Thoracic aorta (tissue), 2 donors: ENCODE results near the gene TPBGL. TPM values are rescaled to one million over a fixed set of nuclear protein-coding genes. Genes with fewer than 3 reads are reported as not detected.
A peak's percentile ranks its signal among the peaks of the same experiment; 100 is the strongest.

Source experiments
- ATAC-seq: fragments of 150-250 bp; one replicate; pipeline ENCODE4 v1.8.0; 2017; ENCODE audit warnings: low read depth; ENCODE audit not compliant: insufficient number of reproducible peaks, low FRiP score
- DNase-seq: peaks from one replicate; pipeline ENCODE4 v3.0.0-alpha.2; 2020; ENCODE audit warnings: low spot score
- H3K27ac ChIP-seq, 2 donors: fragments of 200-600 bp; sonication (generic); 1 replicate in 1 of 2; 2 replicates in 1 of 2; pipeline ENCODE4 v1.5.1; 2016; ENCODE audit warnings: mild to moderate bottlenecking in 2 of 2, moderate library complexity in 2 of 2
- H3K27me3 ChIP-seq: fragments of 200-600 bp; sonication (generic); replicated peaks from 2 replicates; pipeline ENCODE4 v1.6.0; 2016; ENCODE audit warnings: mild to moderate bottlenecking; ENCODE audit not compliant: insufficient read depth
- H3K36me3 ChIP-seq: fragments of 200-600 bp; sonication (generic); one replicate; pipeline ENCODE4 v1.5.1; 2016
- H3K4me1 ChIP-seq, 2 donors: fragments of 200-600 bp; sonication (generic); 1 replicate in 1 of 2; 2 replicates in 1 of 2; pipeline versions ENCODE4 v1.5.1 to v1.6.0; 2016; ENCODE audit warnings: low read depth in 2 of 2, mild to moderate bottlenecking in 1 of 2; ENCODE audit not compliant: control insufficient read depth in 1 of 2
- H3K4me3 ChIP-seq: fragments of 200-600 bp; sonication (generic); 2 replicates; pipeline ENCODE4 v1.5.1; 2016; ENCODE audit warnings: mild to moderate bottlenecking
- H3K9me3 ChIP-seq: fragments of 200-600 bp; sonication (generic); 2 replicates; pipeline ENCODE4 v1.5.1; 2016
- total RNA-seq, 2 donors: library from RNA; depleted of rRNA; stranded (reverse); fragments of >200 nt; gene quantifications; one replicate each; pipeline versions ENCODE4 v1.1.0 to v1.2.3, GENCODE V29; 2016
- TF ChIP-seq, protein P1 (sequence below): fragments of 200-600 bp; sonication (generic); IDR thresholded peaks from one replicate; pipeline ENCODE4 v1.5.1; 2019; ENCODE audit warnings: antibody characterized with exemption

TPBGL gene
- total RNA-seq, 2 donors from 2014 or later = 0.21 TPM; not detected in 1

DNA sequence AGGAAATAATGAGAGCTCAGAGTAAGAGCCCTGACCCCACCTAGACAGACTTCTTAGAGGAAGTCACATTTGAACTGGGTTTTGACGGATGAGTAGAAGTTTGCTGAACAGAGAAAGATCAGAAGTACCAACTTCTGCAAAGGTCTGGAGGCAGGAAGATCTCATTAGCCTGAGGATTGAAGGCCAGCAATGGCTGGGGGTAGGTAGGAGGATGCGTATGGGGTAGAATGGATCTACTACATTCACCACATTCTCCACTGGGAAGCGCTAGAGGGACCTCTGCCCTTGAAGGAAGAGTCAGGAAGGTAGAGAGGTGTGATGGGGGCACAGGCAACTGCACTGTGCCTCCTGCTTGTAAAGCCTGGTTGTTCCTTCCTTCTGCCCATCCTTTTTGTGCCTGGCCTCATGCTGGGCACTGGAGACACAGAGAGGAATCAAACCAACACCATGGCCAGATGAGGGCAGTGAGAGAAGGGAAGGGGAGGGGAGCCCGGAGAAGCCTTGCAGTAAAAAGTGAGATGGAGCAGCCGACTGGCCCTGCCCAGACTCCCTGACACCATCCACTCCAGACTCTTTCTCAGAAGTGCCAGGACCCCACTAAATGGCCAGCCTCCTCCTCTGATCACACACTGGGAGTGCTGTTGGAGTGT is 4.9 kb downstream of the TPBGL start:
- no peaks in the 10 kb centered on the region for H3K36me3 ChIP-seq
- TF ChIP-seq, protein P1, sequence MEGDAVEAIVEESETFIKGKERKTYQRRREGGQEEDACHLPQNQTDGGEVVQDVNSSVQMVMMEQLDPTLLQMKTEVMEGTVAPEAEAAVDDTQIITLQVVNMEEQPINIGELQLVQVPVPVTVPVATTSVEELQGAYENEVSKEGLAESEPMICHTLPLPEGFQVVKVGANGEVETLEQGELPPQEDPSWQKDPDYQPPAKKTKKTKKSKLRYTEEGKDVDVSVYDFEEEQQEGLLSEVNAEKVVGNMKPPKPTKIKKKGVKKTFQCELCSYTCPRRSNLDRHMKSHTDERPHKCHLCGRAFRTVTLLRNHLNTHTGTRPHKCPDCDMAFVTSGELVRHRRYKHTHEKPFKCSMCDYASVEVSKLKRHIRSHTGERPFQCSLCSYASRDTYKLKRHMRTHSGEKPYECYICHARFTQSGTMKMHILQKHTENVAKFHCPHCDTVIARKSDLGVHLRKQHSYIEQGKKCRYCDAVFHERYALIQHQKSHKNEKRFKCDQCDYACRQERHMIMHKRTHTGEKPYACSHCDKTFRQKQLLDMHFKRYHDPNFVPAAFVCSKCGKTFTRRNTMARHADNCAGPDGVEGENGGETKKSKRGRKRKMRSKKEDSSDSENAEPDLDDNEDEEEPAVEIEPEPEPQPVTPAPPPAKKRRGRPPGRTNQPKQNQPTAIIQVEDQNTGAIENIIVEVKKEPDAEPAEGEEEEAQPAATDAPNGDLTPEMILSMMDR = no peak
- DNase-seq (no peak), ATAC-seq (no peak)
- H3K4me3 ChIP-seq = no peak overlapping the region
- no peak overlapping the region for H3K27ac ChIP-seq
- H3K4me1 ChIP-seq = peaks cover 4 to 19% of the 10 kb centered on the region in 2 donors
- H3K9me3 ChIP-seq = no peaks in the 10 kb centered on the region
- H3K27me3 ChIP-seq = peaks cover 1% of the 10 kb centered on the region

GRCh38 chr11:75246006-75246670 is 5.6 kb downstream of the TPBGL start:
- H3K27ac ChIP-seq = no peak overlapping the region
- no peak for ATAC-seq
- TF ChIP-seq, protein P1 = no peak
- DNase-seq = no peak
- peaks cover 2 to 13% of the 10 kb centered on the region in 2 donors for H3K4me1 ChIP-seq
- no peaks in the 10 kb centered on the region for H3K36me3 ChIP-seq
- no peaks in the 10 kb centered on the region for H3K9me3 ChIP-seq
- no peak overlapping the region for H3K4me3 ChIP-seq
- H3K27me3 ChIP-seq = no peaks in the 10 kb centered on the region

DNA sequence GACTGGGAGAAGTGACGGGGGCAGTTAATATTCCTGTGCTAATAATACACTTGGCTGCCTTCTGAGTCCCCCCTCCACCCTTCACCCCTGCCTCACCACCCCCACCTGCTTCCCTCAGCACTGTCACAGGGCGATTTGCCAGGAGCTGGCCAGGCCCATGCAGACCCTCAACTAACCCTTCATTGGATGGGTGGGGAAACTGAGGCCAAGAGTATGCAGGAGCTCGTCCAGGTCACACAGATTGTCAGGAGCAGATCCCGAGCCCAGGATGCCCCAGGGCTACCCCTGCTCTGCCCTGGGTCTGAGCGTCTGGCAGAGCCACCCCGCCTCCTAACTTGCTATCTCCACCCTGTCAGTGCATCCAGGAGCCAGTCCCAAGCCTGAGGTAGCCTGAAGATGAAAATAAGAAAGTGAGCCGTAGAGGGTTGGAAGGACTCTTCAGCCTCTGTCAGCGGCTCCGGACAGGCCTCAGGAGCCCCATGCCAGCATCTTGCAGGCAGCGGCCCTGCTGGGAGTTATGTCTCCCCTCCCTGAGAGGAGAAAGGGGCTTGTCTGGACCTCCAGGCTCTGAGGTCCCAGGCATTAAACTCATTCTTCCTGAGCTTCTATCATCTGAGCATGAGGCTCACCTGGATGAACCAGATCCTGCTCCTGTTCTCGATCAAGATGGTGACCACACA is 6.2 kb downstream of the TPBGL start:
- H3K27ac ChIP-seq = no peak overlapping the region
- no peaks in the 10 kb centered on the region for H3K36me3 ChIP-seq
- H3K4me3 ChIP-seq = no peak overlapping the region
- TF ChIP-seq, protein P1 = no peak
- H3K4me1 ChIP-seq = peaks cover 2 to 10% of the 10 kb centered on the region in 2 donors
- H3K27me3 ChIP-seq = no peaks in the 10 kb centered on the region
- ATAC-seq (no peak), DNase-seq (no peak)
- H3K9me3 ChIP-seq = no peaks in the 10 kb centered on the region

GRCh38 chr11:75248924-75249256 is 8.3 kb downstream of the TPBGL start:
- no peak for ATAC-seq
- Histone ChIP-seq H3K9me3 (peaks cover 6% of the 10 kb centered on the region), H3K4me1 (peaks cover 0 to 4% of the 10 kb centered on the region in 2 donors)

GRCh38 chr11:75249704-75250103 is 9.1 kb downstream of the TPBGL start:
- H3K4me3 ChIP-seq = no peak overlapping the region
- no peak overlapping the region for H3K27ac ChIP-seq
- TF ChIP-seq, protein P1 = no peak
- ATAC-seq (no peak), DNase-seq (no peak)
- H3K9me3 ChIP-seq = peaks cover 6% of the 10 kb centered on the region
- peaks cover 0 to 4% of the 10 kb centered on the region in 2 donors for H3K4me1 ChIP-seq
- H3K27me3 ChIP-seq = no peaks in the 10 kb centered on the region
- no peaks in the 10 kb centered on the region for H3K36me3 ChIP-seq

More at GRCh38 chr11:75248924-75249256, 8.3 kb downstream of the TPBGL start:
- TF ChIP-seq, protein P1 = peak; percentile 16
- DNase-seq = no peak
- Histone ChIP-seq H3K27ac (no peak overlapping the region), H3K27me3 (no peaks in the 10 kb centered on the region), H3K36me3 (no peaks in the 10 kb centered on the region), H3K4me3 (no peak overlapping the region)
